ENCODE results near the gene NBL1.

DNA sequence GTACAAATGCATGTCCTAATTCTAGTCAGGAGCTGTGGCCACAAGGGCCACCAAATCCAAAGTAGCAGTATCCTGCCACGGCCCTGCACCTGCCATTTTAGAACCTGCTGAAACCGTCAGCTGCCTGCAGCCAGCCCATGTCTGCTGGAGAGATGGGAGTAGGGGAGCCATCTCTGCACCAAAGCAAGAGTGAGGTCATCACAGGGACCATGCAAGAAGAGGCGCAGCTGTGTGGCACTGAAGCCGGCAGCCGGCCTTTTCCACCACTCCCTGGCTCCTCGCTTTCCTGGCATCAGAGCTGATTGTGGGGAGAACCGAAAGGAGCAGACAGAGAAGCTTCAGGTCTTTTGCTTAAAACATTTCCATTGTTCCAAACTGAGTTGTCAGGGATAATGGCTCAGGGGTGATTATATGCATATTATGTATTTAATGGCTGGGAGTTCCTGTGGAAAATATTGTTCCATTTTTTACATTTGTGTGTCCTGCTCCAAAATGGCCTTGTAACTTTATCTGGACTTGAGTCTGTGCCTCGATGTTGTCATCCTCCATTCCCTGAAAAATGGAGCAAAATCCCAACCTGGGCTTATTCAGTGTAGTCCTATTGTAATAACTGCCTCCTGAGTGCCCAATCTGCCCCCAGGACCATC, 18.7 kb upstream of the NBL1 start:
- TF ChIP-seq, protein P1, sequence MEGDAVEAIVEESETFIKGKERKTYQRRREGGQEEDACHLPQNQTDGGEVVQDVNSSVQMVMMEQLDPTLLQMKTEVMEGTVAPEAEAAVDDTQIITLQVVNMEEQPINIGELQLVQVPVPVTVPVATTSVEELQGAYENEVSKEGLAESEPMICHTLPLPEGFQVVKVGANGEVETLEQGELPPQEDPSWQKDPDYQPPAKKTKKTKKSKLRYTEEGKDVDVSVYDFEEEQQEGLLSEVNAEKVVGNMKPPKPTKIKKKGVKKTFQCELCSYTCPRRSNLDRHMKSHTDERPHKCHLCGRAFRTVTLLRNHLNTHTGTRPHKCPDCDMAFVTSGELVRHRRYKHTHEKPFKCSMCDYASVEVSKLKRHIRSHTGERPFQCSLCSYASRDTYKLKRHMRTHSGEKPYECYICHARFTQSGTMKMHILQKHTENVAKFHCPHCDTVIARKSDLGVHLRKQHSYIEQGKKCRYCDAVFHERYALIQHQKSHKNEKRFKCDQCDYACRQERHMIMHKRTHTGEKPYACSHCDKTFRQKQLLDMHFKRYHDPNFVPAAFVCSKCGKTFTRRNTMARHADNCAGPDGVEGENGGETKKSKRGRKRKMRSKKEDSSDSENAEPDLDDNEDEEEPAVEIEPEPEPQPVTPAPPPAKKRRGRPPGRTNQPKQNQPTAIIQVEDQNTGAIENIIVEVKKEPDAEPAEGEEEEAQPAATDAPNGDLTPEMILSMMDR (IDR thresholded peaks at IDR 0.05; ENCODE audit: poor library complexity) = no peak
- TF ChIP-seq EZH2 (IDR thresholded peaks at IDR 0.05; ENCODE audit: borderline replicate concordance) (no peak), EZH2phosphoT487 (IDR thresholded peaks at IDR 0.05; ENCODE audit: low read depth, severe bottlenecking, unreplicated experiment) (no peak)
